Mesenteric fat pad (tissue), 1 donor: ENCODE measurements around the gene SORCS2. TPM values are rescaled to one million over a fixed set of nuclear protein-coding genes. Genes with fewer than 3 reads are reported as not detected.

Experiments used
- DNase-seq: peaks from one replicate; pipeline ENCODE4 v3.0.0-alpha.2; 2020; ENCODE audit warnings: low spot score
- total RNA-seq: library from RNA; stranded (reverse); fragmentation: NEBNext Ultra II Directional; extraction: Animal tissue kit (Norgen Biotek cat#: 25700); gene quantifications from one replicate; pipeline ENCODE4 v1.2.1, GENCODE V29; 2021
- donor health status: DM: yes; HTN: yes; CAD: no.

Gene SORCS2
- total RNA-seq, 1 donor from 2014 or later, result 1.9 TPM

GRCh38 chr4:7350396-7350795 is 158.1 kb downstream of the SORCS2 start:
- DNase-seq, result no peak

- DNase-seq, result no peak
Observed at GRCh38 chr4:7351014-7351413, 158.7 kb downstream of the SORCS2 start.

- DNase-seq, result no peak
Observed at GRCh38 chr4:7352486-7352885, 160.1 kb downstream of the SORCS2 start.

- DNase-seq, result no peak
Observed at GRCh38 chr4:7353046-7353790, 160.9 kb downstream of the SORCS2 start.

- DNase-seq, result no peak
Observed at GRCh38 chr4:7353846-7354610, 161.7 kb downstream of the SORCS2 start.

GRCh38 chr4:7354927-7355326 is 162.6 kb downstream of the SORCS2 start:
- DNase-seq, result no peak

- no peak for DNase-seq
Observed at GRCh38 chr4:7355795-7356194, 163.5 kb downstream of the SORCS2 start.

GRCh38 chr4:7356667-7357310 is 164.5 kb downstream of the SORCS2 start:
- DNase-seq, result no peak

GRCh38 chr4:7357323-7357722 is 165.0 kb downstream of the SORCS2 start:
- DNase-seq, result no peak

- no peak for DNase-seq
Observed at GRCh38 chr4:7358100-7358735, 165.9 kb downstream of the SORCS2 start.

- DNase-seq, result no peak
Observed at GRCh38 chr4:7359400-7360062, 167.2 kb downstream of the SORCS2 start.

- no peak for DNase-seq
Observed at GRCh38 chr4:7360806-7361205, 168.5 kb downstream of the SORCS2 start.

GRCh38 chr4:7361280-7361895 is 169.1 kb downstream of the SORCS2 start:
- DNase-seq, result no peak

- DNase-seq, result no peak
Observed at GRCh38 chr4:7362341-7362740, 170.0 kb downstream of the SORCS2 start.

GRCh38 chr4:7362862-7363430 is 170.6 kb downstream of the SORCS2 start:
- DNase-seq, result no peak

GRCh38 chr4:7364979-7365378 is 172.6 kb downstream of the SORCS2 start:
- DNase-seq, result no peak

GRCh38 chr4:7365462-7366179 is 173.3 kb downstream of the SORCS2 start:
- no peak for DNase-seq

GRCh38 chr4:7366180-7366945 is 174.0 kb downstream of the SORCS2 start:
- DNase-seq, result no peak

GRCh38 chr4:7366954-7367353 is 174.6 kb downstream of the SORCS2 start:
- no peak for DNase-seq
